ENCODE results near the gene TPSAB1. TPM values are rescaled to one million over a fixed set of nuclear protein-coding genes. Genes with fewer than 3 reads are reported as not detected.
"Not testable (repeated sequence)": the region's sequence is repeated elsewhere in the genome, so short reads cannot be mapped to it uniquely, and the experiment has no call there.

Gene TPSAB1
- total RNA-seq, 2 donors from 2014 or later = 30.4 to 62.1 TPM

GRCh38 chr16:1245452-1246020 lies 5.0 kb downstream of the TPSAB1 start:
- no peak for DNase-seq
- TF ChIP-seq CTCF (IDR thresholded peaks at IDR 0.05) = no peak
- intact Hi-C loops (cut with DNase I) = no loop called here

GRCh38 chr16:1247903-1248537 lies 7.5 kb downstream of the TPSAB1 start:
- H3K4me1 ChIP-seq; H3K27me3 ChIP-seq; DNase-seq; intact Hi-C loops (cut with DNase I); H3K27ac ChIP-seq; H3K9me3 ChIP-seq; H3K36me3 ChIP-seq; H3K9ac ChIP-seq (ENCODE audit: low read depth in 2 of 2, low read length in 2 of 2); H3K4me3 ChIP-seq: not testable (repeated sequence)

More at GRCh38 chr16:1245452-1246020, 5.0 kb downstream of the TPSAB1 start:
- Histone ChIP-seq H3K27me3 (no peaks in the 10 kb centered on the region), H3K9ac (ENCODE audit: low read depth in 2 of 2, low read length in 2 of 2) (no peak overlapping the region), H3K27ac (no peak overlapping the region), H3K4me1 (no peaks in the 10 kb centered on the region), H3K9me3 (no peaks in the 10 kb centered on the region), H3K4me3 (no peak overlapping the region), H3K36me3 (no peaks in the 10 kb centered on the region)

GRCh38 chr16:1249031-1249755 lies 8.7 kb downstream of the TPSAB1 start:
- H3K27me3 ChIP-seq; H3K4me3 ChIP-seq; H3K9me3 ChIP-seq; H3K36me3 ChIP-seq; DNase-seq; H3K4me1 ChIP-seq; intact Hi-C loops (cut with DNase I); H3K27ac ChIP-seq; H3K9ac ChIP-seq (ENCODE audit: low read depth in 2 of 2, low read length in 2 of 2): not testable (repeated sequence)

- H3K9ac ChIP-seq (ENCODE audit: low read depth in 2 of 2, low read length in 2 of 2); H3K9me3 ChIP-seq; H3K27ac ChIP-seq; H3K4me3 ChIP-seq; H3K36me3 ChIP-seq; intact Hi-C loops (cut with DNase I); DNase-seq; H3K27me3 ChIP-seq; H3K4me1 ChIP-seq: not testable (repeated sequence)
Observed at GRCh38 chr16:1253701-1254364, 13.3 kb downstream of the TPSAB1 start.

GRCh38 chr16:1254821-1255220 lies 14.3 kb downstream of the TPSAB1 start:
- DNase-seq; H3K27me3 ChIP-seq; H3K4me1 ChIP-seq; H3K9ac ChIP-seq (ENCODE audit: low read depth in 2 of 2, low read length in 2 of 2); H3K9me3 ChIP-seq; H3K4me3 ChIP-seq; H3K36me3 ChIP-seq; intact Hi-C loops (cut with DNase I); H3K27ac ChIP-seq: not testable (repeated sequence)

- H3K9ac ChIP-seq (ENCODE audit: low read depth in 2 of 2, low read length in 2 of 2); H3K36me3 ChIP-seq; DNase-seq; H3K4me3 ChIP-seq; H3K4me1 ChIP-seq; intact Hi-C loops (cut with DNase I); H3K9me3 ChIP-seq; H3K27ac ChIP-seq: not testable (repeated sequence)
- H3K27me3 ChIP-seq = peaks cover 16% of the 10 kb centered on the region
Observed at GRCh38 chr16:1255276-1256122, 15.0 kb downstream of the TPSAB1 start, which contains the start of gene TPSD1. Gene TPSD1, plus strand, starts transcription at chr16:1256069. Its CDS starts 212 bp downstream, at chr16:1256281.

- H3K4me1 ChIP-seq; H3K27ac ChIP-seq; intact Hi-C loops (cut with DNase I); DNase-seq; H3K4me3 ChIP-seq; H3K9me3 ChIP-seq; H3K9ac ChIP-seq (ENCODE audit: low read depth in 2 of 2, low read length in 2 of 2); H3K36me3 ChIP-seq: not testable (repeated sequence)
- H3K27me3 ChIP-seq = peaks cover 22% of the 10 kb centered on the region
Observed at GRCh38 chr16:1256296-1256873, 15.9 kb downstream of the TPSAB1 start.

All from colonic mucosa (tissue), 4 donors.